OCI-LY3 (cell line): ENCODE data around the gene FAM222B.
A peak's percentile ranks its signal among the peaks of the same experiment; 100 is the strongest.
"Not testable (repeated sequence)": the region's sequence is repeated elsewhere in the genome, so short reads cannot be mapped to it uniquely, and the experiment has no call there.

Experiments used
- H2AFZ ChIP-seq: fragments of 200-600, 300-600 bp; shearing (Covaris generic); 2 replicates; pipeline ENCODE4 v1.6.0; 2014; ENCODE audit warnings: antibody characterized with exemption, low read depth, low read length
- H3K27ac ChIP-seq: fragments of 200-600, 300-600 bp; sonication (generic); 2 replicates; pipeline ENCODE4 v1.5.1; 2014; ENCODE audit warnings: mild to moderate bottlenecking, low read length, moderate library complexity, mixed read lengths
- H3K27me3 ChIP-seq: fragments of 200-600, 300-600 bp; sonication (generic); 2 replicates; pipeline ENCODE4 v1.6.1; 2014; ENCODE audit warnings: low read depth, low read length, mixed read lengths
- H3K36me3 ChIP-seq: fragments of 200-600, 300-600 bp; sonication (generic); replicated peaks from 2 replicates; pipeline ENCODE3; 2014; ENCODE audit warnings: low read depth, low read length, mixed read lengths
- H3K4me1 ChIP-seq: fragments of 300-600, 200-600 bp; sonication (generic); 2 replicates; pipeline ENCODE4 v1.6.1; 2014; ENCODE audit warnings: low read length, mixed read lengths
- H3K4me2 ChIP-seq: fragments of 200-600, 300-600 bp; sonication (generic); 2 replicates; pipeline ENCODE4 v1.6.1; 2014; ENCODE audit warnings: low read length, mixed read lengths
- H3K4me3 ChIP-seq: fragments of 300-600, 200-600 bp; sonication (generic); 2 replicates; pipeline ENCODE4 v1.5.1; 2014; ENCODE audit warnings: antibody characterized with exemption, mild to moderate bottlenecking, low read length, moderate library complexity
- H3K79me2 ChIP-seq: fragments of 300-600, 200-600 bp; shearing (Covaris generic); 2 replicates; pipeline ENCODE4 v1.6.1; 2014; ENCODE audit warnings: mild to moderate bottlenecking, low read length, mixed read lengths
- H3K9ac ChIP-seq: fragments of 300-600, 200-600 bp; shearing (Covaris generic); 2 replicates; pipeline ENCODE4 v1.6.0; 2014; ENCODE audit warnings: mild to moderate bottlenecking, low read length, moderate library complexity
- H3K9me3 ChIP-seq: fragments of 200-600, 300-600 bp; shearing (Covaris generic); 2 replicates; pipeline ENCODE4 v1.6.1; 2014; ENCODE audit warnings: low read length, mixed read lengths; ENCODE audit not compliant: insufficient read depth
- H4K20me1 ChIP-seq: fragments of 200-600, 300-600 bp; sonication (generic); 2 replicates; pipeline ENCODE4 v1.6.1; 2016; ENCODE audit warnings: low read length, mixed read lengths; ENCODE audit not compliant: insufficient read depth
- EZH2phosphoT487 ChIP-seq: fragments of 200-600 bp; shearing (Covaris generic); IDR thresholded peaks from 2 replicates; pipeline ENCODE4 v1.6.1; 2018; ENCODE audit warnings: antibody characterized with exemption, mixed run types, low read depth
- TF ChIP-seq, protein P1 (sequence below): fragments of 200-600, 300-600 bp; sonication (generic); IDR thresholded peaks from 2 replicates; pipeline ENCODE4 v1.5.1; 2014; ENCODE audit warnings: antibody characterized with exemption, low read length, low read depth

Gene FAM222B

DNA sequence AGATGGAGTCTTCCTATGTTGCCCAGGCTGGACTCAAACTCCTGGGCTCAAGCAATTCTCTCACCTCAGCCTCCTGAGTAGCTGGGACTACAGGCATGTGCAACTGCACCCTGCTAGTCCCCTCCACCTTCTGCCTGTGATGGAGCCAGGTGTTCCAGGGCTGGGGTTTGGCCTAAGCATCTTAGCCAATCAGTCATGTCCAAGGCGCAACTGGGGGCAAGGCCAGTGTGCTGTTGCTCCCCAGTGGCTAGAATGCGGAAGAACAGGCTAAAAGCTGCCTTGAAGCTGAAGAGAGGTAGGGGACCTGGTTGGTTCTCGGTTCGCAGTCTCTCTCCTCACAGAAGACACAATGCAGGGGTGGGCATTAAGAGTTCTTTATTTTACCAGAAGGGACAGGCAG lies 36.4 kb upstream of the FAM222B start:
- Histone ChIP-seq H3K79me2 (no peaks in the 10 kb centered on the region), H3K27me3 (no peaks in the 10 kb centered on the region), H4K20me1 (no peaks in the 10 kb centered on the region), H2AFZ (no peak overlapping the region), H3K4me2 (no peak overlapping the region), H3K9ac (no peak overlapping the region), H3K4me1 (peaks cover 11% of the 10 kb centered on the region), H3K4me3 (no peak overlapping the region), H3K9me3 (no peaks in the 10 kb centered on the region), H3K27ac (no peak overlapping the region), H3K36me3 (peaks cover 22% of the 10 kb centered on the region)
- TF ChIP-seq, protein P1, sequence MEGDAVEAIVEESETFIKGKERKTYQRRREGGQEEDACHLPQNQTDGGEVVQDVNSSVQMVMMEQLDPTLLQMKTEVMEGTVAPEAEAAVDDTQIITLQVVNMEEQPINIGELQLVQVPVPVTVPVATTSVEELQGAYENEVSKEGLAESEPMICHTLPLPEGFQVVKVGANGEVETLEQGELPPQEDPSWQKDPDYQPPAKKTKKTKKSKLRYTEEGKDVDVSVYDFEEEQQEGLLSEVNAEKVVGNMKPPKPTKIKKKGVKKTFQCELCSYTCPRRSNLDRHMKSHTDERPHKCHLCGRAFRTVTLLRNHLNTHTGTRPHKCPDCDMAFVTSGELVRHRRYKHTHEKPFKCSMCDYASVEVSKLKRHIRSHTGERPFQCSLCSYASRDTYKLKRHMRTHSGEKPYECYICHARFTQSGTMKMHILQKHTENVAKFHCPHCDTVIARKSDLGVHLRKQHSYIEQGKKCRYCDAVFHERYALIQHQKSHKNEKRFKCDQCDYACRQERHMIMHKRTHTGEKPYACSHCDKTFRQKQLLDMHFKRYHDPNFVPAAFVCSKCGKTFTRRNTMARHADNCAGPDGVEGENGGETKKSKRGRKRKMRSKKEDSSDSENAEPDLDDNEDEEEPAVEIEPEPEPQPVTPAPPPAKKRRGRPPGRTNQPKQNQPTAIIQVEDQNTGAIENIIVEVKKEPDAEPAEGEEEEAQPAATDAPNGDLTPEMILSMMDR: peak; percentile 52
- no peak for TF ChIP-seq EZH2phosphoT487

DNA sequence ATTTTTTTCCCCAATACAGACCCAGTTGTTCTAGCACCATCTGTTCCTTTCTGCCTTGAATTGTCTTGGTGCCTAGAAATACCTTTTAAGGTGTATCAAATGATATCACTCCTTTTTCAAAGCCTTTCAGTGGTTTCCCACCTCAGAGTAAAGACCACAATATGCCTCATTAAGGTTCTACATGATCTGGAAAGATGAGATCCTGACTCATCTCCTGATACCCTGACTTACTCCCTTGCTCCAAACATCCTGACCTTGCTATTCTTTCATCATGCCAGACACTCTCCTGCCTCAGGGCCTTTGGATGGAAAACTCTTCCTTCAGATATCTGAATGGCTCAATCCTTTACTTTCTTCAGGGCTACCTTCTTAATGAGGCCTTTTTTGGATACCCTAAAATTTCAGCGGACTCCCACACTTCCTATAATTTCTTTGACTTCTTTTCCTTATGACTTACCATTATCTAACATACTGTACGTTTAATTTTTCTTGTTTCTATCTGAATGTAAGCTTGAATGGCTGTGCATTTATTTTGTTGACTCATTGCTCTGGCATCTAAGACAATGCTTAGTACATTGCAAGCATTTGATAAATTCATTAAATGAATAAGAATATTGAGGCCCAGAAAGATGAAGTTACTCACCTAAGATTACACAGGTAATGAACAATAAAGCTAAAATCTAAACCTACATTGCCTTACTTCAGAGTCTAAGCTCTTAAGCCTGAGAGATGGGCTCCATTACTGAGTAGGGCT lies 35.7 kb upstream of the FAM222B start:
- H3K4me2 ChIP-seq: no peak overlapping the region
- H3K79me2 ChIP-seq: no peaks in the 10 kb centered on the region
- H3K9ac ChIP-seq: no peak overlapping the region
- TF ChIP-seq, protein P1: no peak
- no peak for TF ChIP-seq EZH2phosphoT487
- no peaks in the 10 kb centered on the region for H3K9me3 ChIP-seq
- peaks cover 11% of the 10 kb centered on the region for H3K4me1 ChIP-seq
- no peak overlapping the region for H2AFZ ChIP-seq
- no peaks in the 10 kb centered on the region for H3K27me3 ChIP-seq
- H3K36me3 ChIP-seq: peaks cover 22% of the 10 kb centered on the region
- H3K27ac ChIP-seq: no peak overlapping the region
- H4K20me1 ChIP-seq: no peaks in the 10 kb centered on the region
- H3K4me3 ChIP-seq: no peak overlapping the region

DNA sequence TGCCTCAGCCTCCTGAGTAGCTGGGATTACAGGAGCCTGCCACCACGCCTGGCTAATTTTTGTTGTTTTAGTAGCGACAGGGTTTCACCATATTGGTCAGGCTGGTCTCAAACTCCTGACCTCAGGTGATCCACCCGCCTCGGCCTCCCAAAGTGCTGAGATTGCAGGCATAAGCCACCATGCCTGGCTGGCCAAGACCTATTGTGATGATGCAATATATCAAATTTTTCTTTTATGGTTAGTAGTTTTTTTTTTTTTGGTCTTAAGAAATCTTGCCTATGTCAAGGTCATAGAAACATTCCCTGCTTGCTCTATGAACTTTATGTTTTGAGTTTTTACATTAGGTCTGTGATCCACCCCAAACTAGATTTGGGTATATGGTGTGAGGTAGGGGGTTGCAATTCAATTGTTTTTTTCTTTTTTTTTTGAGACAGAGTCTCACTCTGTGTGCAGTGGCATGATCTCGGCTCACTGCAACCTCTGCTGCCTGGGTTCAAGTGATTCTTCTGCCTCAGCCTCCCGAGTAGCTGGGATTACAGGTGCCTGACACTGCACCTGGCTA lies 34.6 kb upstream of the FAM222B start:
- not testable (repeated sequence) for H3K27me3 ChIP-seq, H3K79me2 ChIP-seq, H3K9me3 ChIP-seq, H2AFZ ChIP-seq, H3K9ac ChIP-seq, H3K4me3 ChIP-seq, H4K20me1 ChIP-seq, H3K27ac ChIP-seq, H3K4me2 ChIP-seq
- Histone ChIP-seq H3K36me3 (peaks cover 22% of the 10 kb centered on the region), H3K4me1 (peaks cover 11% of the 10 kb centered on the region)

DNA sequence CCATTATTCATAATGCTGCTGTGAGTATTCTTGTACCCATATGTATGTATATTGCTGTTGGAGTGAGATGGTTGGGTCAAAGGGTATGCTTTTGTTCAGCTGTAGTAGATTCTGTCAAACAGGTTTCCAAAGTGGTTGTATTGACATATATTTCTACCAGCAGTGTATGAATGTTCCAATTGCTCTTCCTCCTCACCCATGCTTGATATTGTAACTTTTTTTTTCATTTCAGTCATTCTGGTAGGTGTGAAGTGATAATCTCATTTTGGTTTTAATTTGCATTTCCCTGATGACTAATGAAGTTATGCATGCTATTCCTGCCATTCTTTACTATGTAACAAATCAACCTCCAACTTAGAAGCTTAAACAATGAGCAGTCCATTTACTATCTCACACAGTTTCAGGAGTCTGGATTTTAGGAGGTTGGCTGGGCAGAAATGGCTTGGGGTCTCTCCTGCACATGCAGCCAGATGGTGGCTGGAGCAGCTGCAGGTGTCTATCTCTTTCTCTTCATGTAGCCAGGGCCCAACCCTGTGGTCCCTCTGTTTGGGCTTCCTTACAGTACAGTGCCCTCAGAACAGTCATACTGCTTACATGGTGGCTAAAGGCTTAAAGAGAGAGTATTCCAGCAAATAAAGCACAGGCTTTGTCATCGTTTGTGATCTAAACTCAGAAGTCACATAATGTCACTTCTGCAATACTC lies 33.4 kb upstream of the FAM222B start:
- Histone ChIP-seq H3K27me3 (no peaks in the 10 kb centered on the region), H3K9me3 (no peaks in the 10 kb centered on the region), H3K79me2 (no peaks in the 10 kb centered on the region), H3K4me1 (peaks cover 23% of the 10 kb centered on the region), H3K4me2 (no peak overlapping the region), H4K20me1 (no peaks in the 10 kb centered on the region), H3K27ac (no peak overlapping the region), H3K4me3 (no peak overlapping the region), H3K9ac (no peak overlapping the region), H3K36me3 (peaks cover 14% of the 10 kb centered on the region), H2AFZ (no peak overlapping the region)
- TF ChIP-seq, protein P1: no peak
- no peak for TF ChIP-seq EZH2phosphoT487
